Measurements from ENCODE around the gene FAM135A. TPM values are rescaled to one million over a fixed set of nuclear protein-coding genes. Genes with fewer than 3 reads are reported as not detected.

Gene FAM135A
- total RNA-seq, 1 experiment from 2014 or later = 31.0 TPM

DNA sequence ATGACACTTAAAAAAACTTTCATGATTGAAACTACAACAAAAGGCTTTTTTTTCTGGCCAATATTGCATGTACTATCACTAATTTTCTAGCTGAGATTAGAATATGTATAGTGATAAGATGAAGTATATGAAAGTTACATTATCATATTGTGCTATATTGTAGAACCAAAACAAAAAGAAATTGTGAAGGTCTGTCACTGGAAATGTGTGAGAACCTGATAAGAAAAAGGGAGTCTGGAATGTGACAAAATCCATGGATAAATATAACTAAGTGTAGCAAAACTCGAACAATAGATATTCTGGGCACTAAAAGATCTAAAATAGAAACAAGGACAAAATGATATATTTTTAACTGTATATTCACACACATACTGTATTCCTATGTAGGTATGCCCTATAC is 36.7 kb upstream of the FAM135A start:
- Mint-ChIP-seq H3K36me3 (ENCODE audit: insufficient read depth in 1 of 3, low read depth in 3 of 3) (no peaks in the 10 kb centered on the region), H3K4me3 (no peak overlapping the region), H3K27ac (no peak overlapping the region), H3K4me1 (peaks cover 10 to 12% of the 10 kb centered on the region in 2 experiments), H3K27me3 (ENCODE audit: low read depth) (no peaks in the 10 kb centered on the region; the same call in 1 of the 2 replicates), H3K9me3 (no peaks in the 10 kb centered on the region)
- no peaks in the 10 kb centered on the region for H3K27me3 ChIP-seq (ENCODE audit: insufficient read depth, low read length)
- no peak overlapping the region for H2BK20ac ChIP-seq (ENCODE audit: low read depth, low read length, poor library complexity, severe bottlenecking)
- no peak overlapping the region for H2AK5ac ChIP-seq (ENCODE audit: insufficient read length, low read length)
- H2BK120ac ChIP-seq (ENCODE audit: low read depth, low read length, poor library complexity, severe bottlenecking) = no peak overlapping the region
- no peak overlapping the region for H4K91ac ChIP-seq (ENCODE audit: insufficient read length, low read depth, low read length)
- no peaks in the 10 kb centered on the region for H3K79me1 ChIP-seq (ENCODE audit: insufficient read depth, low read depth, low read length, poor library complexity, severe bottlenecking)
- no peak overlapping the region for H3T11ph ChIP-seq (ENCODE audit: low read length)
- H3K23me2 ChIP-seq (ENCODE audit: insufficient read length, low read depth, low read length, poor library complexity, severe bottlenecking) = no peaks in the 10 kb centered on the region
- H2BK15ac ChIP-seq (ENCODE audit: low read depth, low read length) = no peak overlapping the region
- no peaks in the 10 kb centered on the region for H4K20me1 ChIP-seq (ENCODE audit: control insufficient read depth, insufficient read depth, insufficient read length)
- no peak for DNase-seq
- no peaks in the 10 kb centered on the region for H3K79me2 ChIP-seq (ENCODE audit: insufficient read depth, low read length)
- no peak overlapping the region for H3K14ac ChIP-seq (ENCODE audit: insufficient read depth, low read length)
- H3K9ac ChIP-seq (ENCODE audit: extremely low read depth, insufficient read length, low read length) = no peak overlapping the region
- no peak overlapping the region for H3K4ac ChIP-seq (ENCODE audit: low read depth, low read length)
- no peak overlapping the region for H3K4me2 ChIP-seq (ENCODE audit: insufficient read depth, insufficient read length, low read length)
- H3K18ac ChIP-seq (ENCODE audit: insufficient read length, low read depth, low read length) = no peak overlapping the region
- H3K23ac ChIP-seq (ENCODE audit: insufficient read length, low read depth, low read length) = no peak overlapping the region
- no peak overlapping the region for H2BK5ac ChIP-seq (ENCODE audit: insufficient read length, low read length)
- TF ChIP-seq CTCF (conservative IDR thresholded peaks at IDR 0.05) = no peak
- no peak overlapping the region for H4K5ac ChIP-seq (ENCODE audit: insufficient read length, low read depth, low read length)
- H3K4me1 ChIP-seq (ENCODE audit: insufficient read depth, low read length) = no peaks in the 10 kb centered on the region
- no peak overlapping the region for H3K27ac ChIP-seq (ENCODE audit: insufficient read length, low read depth, low read length)
- H2AFZ ChIP-seq (ENCODE audit: low read length) = no peak overlapping the region
- no CpG with 5 or more reads among the region's 1 CpG for WGBS (ENCODE audit: extremely low coverage, insufficient read length, low lambda C conversion rate)
- no peak overlapping the region for H2BK12ac ChIP-seq (ENCODE audit: insufficient read length, low read depth, low read length)
- no peaks in the 10 kb centered on the region for H3K9me3 ChIP-seq (ENCODE audit: control insufficient read depth, low read depth, low read length)
- no peak overlapping the region for H4K8ac ChIP-seq (replicated peaks; ENCODE audit: insufficient read length, low read depth, low read length)
- H3K56ac ChIP-seq (ENCODE audit: insufficient read length, low read depth, low read length) = no peak overlapping the region
